GM10248 (cell line): ENCODE data around the gene CA5A.

Experiments
- CTCF ChIA-PET: fragments of 300-600 bp; sonication (Branson Sonifier 250); formaldehyde crosslinking; extraction: SDS; loops from one replicate; lab custom pipeline; 2021; ENCODE audit warnings: antibody characterized with exemption; lab: Yijun Ruan, JAX
- POLR2A ChIA-PET: fragments of 350-650 bp; sonication (Branson Sonifier 250); formaldehyde crosslinking; extraction: SDS; loops from one replicate; lab custom pipeline; 2020; ENCODE audit warnings: antibody characterized with exemption; lab: Yijun Ruan, JAX
- DNase-seq: peaks from one replicate; pipeline ENCODE4 v3.0.0; 2012; ENCODE audit errors: extremely low spot score
- TF ChIP-seq, protein P1 (sequence below): IDR thresholded peaks from 2 replicates; pipeline ENCODE4 v1.5.1; 2012; ENCODE audit warnings: mild to moderate bottlenecking, low read depth; ENCODE audit errors: extremely low read depth, missing control alignments, control extremely low read depth

Gene CA5A

DNA sequence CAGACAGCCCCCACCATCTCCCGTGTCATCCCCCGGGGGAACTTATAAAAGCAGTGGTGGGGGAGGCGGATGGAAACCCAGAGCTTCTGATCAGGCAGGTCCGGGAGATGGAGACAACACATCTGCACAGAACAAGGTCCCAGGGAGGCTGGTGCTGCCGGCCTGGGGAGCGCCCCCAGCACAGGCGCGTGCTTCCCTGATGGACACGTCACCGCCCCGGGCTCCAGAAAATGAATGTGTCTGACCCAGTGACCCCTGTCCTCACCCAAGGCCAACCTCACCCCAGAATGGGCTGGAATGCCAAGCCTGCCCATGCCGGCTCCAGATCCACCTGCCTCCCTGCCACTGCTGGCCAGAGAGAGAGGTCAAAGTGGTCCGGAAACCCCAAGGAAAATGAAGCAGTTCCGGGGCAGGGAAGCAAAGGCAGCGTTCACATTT, 79.5 kb downstream of the CA5A start:
- TF ChIP-seq, protein P1, sequence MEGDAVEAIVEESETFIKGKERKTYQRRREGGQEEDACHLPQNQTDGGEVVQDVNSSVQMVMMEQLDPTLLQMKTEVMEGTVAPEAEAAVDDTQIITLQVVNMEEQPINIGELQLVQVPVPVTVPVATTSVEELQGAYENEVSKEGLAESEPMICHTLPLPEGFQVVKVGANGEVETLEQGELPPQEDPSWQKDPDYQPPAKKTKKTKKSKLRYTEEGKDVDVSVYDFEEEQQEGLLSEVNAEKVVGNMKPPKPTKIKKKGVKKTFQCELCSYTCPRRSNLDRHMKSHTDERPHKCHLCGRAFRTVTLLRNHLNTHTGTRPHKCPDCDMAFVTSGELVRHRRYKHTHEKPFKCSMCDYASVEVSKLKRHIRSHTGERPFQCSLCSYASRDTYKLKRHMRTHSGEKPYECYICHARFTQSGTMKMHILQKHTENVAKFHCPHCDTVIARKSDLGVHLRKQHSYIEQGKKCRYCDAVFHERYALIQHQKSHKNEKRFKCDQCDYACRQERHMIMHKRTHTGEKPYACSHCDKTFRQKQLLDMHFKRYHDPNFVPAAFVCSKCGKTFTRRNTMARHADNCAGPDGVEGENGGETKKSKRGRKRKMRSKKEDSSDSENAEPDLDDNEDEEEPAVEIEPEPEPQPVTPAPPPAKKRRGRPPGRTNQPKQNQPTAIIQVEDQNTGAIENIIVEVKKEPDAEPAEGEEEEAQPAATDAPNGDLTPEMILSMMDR = no peak
- no peak for DNase-seq
- ChIA-PET POLR2A (no interaction called here), CTCF (interaction anchor here (2.5 to 14.3 kb wide), 2 partner anchors 8 to 77 kb away, joined by 16 to 239 read pairs; partner anchors contain the start of gene SLC7A5)

DNA sequence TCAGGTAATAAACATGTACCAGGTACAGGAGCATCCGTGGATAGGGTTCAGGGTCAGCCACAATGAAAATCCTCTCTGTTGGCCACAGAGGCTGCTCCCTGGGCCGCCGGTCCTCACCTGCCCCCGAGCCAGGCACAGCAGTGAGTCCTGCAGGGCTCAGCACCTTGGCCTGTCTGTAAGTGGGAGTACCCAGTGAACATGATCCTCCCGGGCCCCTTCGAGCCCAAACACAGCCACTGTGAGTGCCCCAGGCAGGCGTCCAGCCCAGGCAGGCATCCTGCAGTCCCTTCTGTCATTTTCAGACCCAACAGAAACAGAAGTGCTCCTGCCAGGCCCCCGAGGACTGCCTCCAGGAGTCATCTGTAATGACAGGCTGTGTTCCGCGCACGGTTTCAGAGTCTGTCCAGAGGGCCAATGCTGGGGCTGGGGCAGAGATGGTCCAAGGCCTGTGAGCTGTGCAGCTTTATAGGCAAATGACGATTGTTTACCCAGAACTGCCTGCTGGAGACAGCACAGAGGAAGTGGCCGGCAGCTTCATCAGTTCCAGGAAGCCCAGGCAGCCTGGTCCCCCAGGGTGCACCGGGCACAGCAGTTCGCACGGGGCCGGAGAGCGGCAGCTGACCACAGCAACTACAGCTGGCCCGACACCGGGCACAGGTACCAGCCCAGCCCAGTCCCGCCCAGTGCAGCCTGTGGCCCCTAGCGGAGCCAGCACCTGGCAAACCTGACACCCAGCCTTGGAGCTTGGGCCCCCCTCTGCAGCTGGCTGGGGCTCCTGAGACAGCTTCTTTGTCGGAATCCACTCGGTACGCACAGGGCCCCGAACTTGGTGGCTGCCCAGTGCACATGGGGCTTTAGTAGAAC, 80.2 kb downstream of the CA5A start:
- TF ChIP-seq, protein P1 = no peak
- POLR2A ChIA-PET = no interaction called here
- CTCF ChIA-PET = interaction anchor here (2.5 to 14.3 kb wide), 2 partner anchors 9 to 76 kb away, joined by 16 to 239 read pairs; partner anchors contain the start of gene SLC7A5
- no peak for DNase-seq

DNA sequence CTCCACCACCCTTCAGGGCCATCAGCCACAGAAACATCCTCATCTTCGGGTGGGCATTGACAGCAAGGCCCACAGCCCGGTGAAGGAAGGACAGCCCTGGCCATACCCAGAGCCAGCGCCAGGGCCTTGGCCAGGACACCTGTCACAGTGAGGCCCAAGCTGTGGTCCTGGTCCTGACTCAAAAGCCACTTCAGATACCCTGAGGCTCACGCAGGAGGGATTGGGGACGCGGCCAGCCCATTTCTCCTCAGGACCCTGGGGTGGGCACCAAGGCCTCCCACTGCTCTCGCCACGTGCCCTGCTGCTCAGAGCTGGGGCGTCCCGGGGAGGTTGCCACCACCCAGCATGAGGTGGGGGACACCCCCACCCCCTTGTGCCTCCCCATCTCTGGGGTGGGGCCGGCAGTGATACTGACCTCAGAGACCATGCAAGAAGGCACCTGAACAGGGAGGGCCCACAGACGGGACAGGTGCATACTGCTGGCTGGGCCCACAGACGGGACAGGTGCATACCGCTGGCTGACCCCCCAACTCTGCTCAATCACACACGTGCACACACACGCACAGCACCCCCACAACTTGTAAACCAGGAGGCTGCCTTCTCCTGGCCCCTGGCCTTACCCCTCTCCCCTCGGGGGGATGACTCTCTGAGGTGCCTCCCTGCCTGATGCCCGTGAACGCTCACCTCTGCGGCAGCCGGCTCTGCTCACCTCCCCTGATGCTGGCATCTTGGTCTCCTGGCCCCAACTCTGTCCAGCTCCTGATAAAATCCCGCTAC, 81.2 kb downstream of the CA5A start:
- DNase-seq = no peak
- ChIA-PET CTCF (interaction anchor here (1.5 to 14.3 kb wide), 2 partner anchors 10 to 42 kb away, joined by 4 to 239 read pairs; partner anchors contain the start of gene SLC7A5), POLR2A (interaction anchor here (1.0 kb wide), 1 partner anchor 14 kb away, joined by 3 read pairs; the partner anchor contains the start of gene SLC7A5)
- TF ChIP-seq, protein P1 = no peak

DNA sequence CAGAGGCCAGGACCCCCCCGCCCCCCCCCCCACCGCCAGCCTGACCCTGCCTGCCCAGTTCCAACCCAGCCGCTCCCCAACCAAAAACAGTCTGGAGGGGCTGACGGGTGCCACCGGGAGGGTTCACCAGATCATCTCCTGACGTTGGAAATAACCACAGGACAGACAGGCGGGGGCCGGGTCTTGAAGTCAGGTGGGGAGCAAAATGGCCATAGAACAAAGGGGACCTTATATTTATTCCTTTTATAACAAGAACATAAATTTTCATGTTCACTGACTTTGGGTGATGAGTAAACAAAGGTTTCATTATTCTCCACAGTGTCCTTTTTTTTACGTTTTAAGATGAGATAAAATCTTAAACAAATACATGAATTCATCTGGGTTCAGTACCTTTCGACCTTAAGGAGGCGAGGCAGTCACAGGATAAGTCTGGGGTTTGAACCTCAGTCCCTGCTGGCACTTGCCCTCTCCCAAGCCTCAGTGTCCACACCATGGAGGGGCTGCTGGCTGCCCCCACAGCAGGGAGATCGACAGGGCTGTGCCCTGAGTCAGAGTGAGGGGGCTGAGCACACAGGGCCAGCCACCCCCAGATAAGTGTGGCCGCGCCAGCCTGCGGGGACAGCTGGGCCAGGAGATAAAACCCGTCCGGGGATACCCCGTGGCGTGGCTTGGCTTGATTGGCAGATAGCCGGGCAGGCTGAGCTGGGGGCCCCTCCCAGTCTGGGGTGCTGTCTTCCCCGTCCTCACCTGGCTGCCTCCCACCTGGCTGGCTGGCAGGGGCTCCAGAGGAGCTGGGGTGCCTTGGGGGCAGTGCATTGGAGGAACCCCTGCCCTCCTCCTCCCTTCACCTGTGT, 82.0 kb downstream of the CA5A start:
- ChIA-PET POLR2A (interaction anchor here (1.0 to 1.2 kb wide), 2 partner anchors 14 to 15 kb away, joined by 3 to 4 read pairs; partner anchors contain the start of gene SLC7A5), CTCF (interaction anchor here (1.5 to 14.3 kb wide), 3 partner anchors 11 to 74 kb away, joined by 4 to 239 read pairs (median 108); partner anchors contain the start of gene SLC7A5)
- TF ChIP-seq, protein P1 = no peak
- DNase-seq = no peak

DNA sequence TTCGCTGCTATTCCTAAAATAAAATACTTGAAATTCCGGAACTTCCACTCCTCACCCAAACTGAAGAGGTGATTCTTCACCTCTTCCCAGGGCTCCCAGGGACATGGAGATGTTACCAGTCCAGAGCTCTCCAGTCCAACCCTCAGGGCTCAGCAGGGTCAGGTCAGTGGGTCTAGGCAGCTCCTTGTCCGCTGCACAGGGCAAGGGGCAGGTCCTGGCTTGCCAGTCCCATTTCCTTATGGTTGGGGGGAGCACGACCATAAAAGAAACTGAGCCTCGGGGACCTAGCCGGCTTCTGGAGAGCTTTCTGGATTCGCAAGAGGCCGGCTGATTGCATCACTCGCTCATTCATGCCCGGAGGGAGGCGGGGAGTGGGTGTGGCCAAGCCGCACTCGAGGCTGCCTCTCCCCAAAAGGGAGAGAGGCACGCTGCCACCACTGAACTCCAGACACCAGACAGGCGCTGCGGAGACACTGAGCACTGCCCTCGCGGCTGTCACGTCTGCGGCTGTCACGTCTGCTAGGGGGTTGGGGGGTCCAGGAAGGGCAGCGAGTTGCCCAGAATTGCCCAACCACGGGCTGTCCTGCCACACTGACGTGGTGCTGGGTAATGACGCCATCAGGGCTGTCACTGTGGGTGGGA, 82.8 kb downstream of the CA5A start:
- peak; percentile 88 for DNase-seq
- ChIA-PET POLR2A (interaction anchor here (1.2 kb wide), 2 partner anchors 12 to 15 kb away, joined by 4 read pairs; no protein-coding TSS in a partner anchor), CTCF (interaction anchor here (0.7 to 14.3 kb wide), 4 partner anchors 9 to 73 kb away, joined by 3 to 239 read pairs (median 56); partner anchors contain the start of gene SLC7A5)
- TF ChIP-seq, protein P1 = no peak
